ENCODE results near the gene RABGAP1.

RABGAP1 gene

GRCh38 chr9:123085916-123086315, 145.1 kb downstream of the RABGAP1 start:
- no peak for DNase-seq (ENCODE audit: low read depth)

DNA sequence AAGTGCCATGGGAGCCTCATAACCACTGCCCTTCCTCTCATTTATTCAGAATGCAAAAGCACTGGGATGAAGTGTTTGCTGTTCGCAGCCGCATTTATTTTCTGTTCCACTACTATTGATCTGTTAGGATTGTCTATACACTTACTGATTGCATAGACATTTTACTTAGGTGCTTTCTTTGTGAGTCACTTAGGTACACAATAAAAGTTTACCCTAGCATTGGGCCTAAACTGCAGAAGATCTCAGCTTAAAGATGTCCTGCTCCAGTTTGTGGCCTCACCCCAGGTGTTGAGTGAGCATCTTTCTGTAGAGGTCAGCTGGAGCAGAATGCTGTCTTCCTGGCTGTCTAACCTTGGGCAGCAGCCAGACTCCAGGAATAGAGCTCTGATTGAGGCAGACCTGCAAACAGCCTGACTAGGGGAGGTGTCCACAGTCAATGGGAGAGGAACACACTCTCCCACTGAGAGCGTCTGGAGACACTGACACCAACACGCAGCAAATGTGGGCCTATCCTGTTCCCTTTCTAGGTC, 146.6 kb downstream of the RABGAP1 start:
- no peak for DNase-seq (ENCODE audit: low read depth)

- no peak for DNase-seq (ENCODE audit: low read depth)
Observed at GRCh38 chr9:123089040-123089439, 148.2 kb downstream of the RABGAP1 start.

DNA sequence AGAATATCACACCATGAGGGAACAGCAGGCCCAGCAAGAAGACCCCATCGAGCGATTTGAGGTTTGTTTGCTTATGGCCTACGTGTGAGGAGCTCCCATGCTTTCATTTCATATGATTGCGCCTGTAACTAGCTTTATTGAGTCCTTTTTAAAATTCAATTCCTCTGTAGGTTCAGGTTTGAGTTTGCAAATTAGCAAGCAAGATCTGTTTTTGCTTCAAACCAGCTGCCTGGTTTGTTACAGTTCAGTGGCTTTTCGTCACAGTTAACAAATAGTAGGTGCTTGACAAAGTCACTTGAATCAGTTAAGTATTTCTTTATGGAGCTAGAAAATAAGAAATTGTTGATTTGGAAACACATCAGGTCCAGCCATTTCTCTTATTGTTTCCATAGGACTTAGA, 149.0 kb downstream of the RABGAP1 start:
- DNase-seq (ENCODE audit: low read depth), result no peak

DNA sequence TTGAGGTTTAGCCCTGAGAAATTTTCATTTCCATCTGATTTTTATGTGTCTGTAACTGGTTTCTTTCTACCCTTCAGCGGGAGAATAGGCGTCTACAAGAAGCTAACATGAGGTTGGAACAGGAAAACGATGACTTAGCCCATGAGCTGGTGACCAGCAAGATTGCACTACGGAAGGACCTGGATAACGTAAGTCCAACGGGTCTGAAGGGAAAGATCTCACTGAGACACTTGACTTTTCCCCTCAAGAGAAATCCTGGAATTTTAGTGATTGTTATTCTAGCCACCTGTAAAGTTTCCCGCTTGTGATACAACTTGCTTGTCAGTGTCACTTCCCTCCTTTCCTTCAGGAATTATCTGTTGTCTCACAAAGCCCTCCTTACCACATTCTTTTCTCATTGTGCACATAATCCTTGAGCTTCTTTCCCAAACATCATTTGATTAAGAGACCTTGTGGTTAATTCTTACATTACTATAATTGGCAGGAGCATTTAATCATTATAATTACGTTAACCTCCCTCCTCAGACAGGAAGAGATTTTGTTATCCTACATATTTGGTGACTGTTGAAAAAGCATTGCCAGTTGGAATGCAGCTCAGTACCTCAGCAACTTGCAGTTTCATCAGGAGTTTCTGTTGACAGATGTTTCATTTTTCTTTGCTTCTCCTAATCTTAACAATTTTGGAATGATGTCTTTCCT, 149.5 kb downstream of the RABGAP1 start:
- DNase-seq (ENCODE audit: low read depth), result no peak

GRCh38 chr9:123090956-123091355, 150.1 kb downstream of the RABGAP1 start:
- DNase-seq (ENCODE audit: low read depth), result no peak

DNA sequence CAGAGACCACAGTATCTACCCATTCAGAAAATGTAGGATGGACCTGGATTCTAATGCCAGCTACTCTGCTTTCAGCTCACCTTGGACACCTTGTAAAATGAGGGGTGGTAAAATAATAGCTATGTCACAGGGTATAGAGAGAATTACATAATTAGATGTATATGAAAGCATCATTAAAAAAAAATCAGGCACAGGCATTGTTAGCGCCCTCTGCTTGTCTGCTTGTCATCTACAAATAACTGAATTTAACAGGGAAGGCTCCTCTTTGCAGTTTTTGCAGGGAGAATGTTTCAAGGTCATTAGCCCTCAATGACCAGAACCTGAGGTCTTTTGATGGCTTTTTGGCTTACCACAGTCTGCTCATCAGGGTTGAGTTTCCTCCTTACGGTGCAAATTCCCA, 150.6 kb downstream of the RABGAP1 start:
- DNase-seq (ENCODE audit: low read depth), result no peak

DNA sequence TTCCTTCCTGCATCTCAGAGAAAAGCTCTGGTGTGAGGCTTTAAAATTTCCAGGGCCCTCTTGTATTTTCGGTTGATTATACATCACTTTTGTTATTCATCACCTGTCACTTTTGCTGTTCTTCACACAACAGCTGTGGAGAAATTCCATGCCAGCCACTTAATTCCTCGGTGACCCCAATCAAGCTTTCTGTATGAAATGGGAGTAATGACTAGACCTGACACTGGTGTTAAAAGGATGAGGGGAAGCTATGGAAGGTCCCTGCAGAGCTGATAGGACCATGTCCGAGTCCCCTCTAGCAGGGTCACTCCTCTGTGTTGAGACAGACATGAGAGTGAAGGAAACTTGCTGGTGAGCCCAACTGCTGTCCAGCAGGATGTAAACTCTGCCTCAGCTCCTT, 152.3 kb downstream of the RABGAP1 start:
- no peak for DNase-seq (ENCODE audit: low read depth)

DNA sequence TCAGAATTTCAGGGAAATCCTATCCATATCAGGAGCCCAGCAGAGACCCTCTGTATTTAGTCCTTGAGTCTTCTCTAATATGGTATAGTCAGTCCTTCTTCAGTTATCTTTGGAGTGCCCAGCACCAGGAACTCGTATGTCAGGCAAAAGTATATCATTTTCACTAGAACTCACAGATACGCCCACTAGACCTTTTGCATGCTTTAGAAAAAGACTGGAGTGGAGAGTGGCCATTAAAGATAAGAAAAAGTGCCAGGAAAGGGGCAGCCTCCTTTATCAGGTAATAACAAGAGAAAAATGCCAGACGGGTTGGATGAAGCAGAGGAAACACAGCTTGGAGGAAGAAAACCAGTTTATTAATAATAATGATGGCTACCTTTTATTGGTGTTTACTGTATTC, 156.2 kb downstream of the RABGAP1 start:
- no peak for DNase-seq (ENCODE audit: low read depth)

DNA sequence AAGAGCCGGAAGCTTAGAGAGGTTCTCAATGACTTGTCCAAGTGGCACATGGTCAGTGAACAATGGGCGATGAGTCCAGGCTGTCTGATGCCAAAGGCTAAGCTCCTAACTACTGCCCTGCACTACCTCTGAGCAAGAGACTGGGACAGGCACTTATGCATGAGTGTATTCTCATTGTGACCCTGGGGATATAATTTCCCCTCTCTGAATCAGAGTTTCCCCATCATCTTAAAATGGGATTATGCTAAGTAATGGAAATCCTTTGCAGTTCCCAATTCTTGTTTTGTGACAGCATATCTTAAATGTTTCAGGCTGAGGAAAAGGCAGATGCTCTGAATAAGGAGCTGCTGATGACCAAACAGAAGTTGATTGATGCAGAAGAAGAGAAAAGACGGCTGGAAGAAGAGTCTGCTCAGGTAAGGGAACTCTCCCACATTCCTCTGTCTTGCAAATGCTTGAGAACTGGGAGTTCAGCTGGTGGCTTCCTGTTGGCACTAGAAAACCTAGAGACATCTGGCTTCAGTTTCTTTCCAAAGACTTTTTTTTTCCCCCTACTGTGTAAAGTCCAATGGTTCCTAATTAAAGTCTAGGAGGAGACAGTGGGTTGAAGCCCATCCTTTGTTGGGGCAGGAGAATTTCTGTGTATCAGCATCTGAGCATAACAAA, 156.7 kb downstream of the RABGAP1 start:
- DNase-seq (ENCODE audit: low read depth), result no peak

DNA sequence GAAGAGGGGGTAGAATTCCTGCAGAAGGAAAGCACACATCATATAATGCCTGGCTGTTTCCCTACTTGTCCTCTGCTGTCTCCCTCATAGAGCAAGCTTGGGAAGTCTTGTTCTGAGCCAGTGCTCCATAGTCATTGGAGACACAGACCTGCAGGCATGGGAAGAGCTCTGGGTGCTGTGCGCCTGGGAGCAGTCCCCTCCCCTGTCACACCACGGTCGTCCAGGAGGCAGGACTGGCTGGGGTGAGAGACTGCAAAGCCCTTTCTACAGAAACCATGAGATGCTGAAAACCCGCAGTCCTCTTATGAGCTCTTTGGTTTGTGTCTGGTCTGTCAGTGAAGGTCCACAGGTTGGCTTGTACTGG, 157.3 kb downstream of the RABGAP1 start:
- no peak for DNase-seq (ENCODE audit: low read depth)

GRCh38 chr9:123099042-123099441, 158.2 kb downstream of the RABGAP1 start:
- DNase-seq (ENCODE audit: low read depth), result no peak

DNA sequence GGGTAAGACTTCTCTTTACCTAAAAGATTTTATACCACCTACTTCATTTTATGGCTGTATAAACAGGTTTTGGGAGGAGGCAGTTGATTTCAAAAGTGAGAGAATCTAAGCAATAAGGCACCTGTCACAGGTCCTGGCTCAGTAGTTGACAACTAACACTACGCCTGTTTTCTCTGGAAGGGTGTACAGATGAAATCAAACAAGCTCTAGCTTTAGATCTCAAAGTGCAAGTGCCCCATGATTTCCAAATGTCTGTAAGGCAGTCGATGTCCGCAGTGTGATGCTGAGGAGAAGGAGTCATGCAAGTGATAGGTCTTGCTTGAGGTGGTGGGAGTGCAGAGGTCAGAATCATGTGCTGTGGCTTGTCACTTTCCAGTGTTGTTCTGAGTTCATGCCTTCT, 158.7 kb downstream of the RABGAP1 start:
- no peak for DNase-seq (ENCODE audit: low read depth)

- no peak for DNase-seq (ENCODE audit: low read depth)
Observed at GRCh38 chr9:123102375-123103113, 161.7 kb downstream of the RABGAP1 start.

GRCh38 chr9:123104807-123105206, 164.0 kb downstream of the RABGAP1 start:
- DNase-seq (ENCODE audit: low read depth), result no peak

- DNase-seq (ENCODE audit: low read depth), result no peak
Observed at GRCh38 chr9:123105490-123105889, 164.7 kb downstream of the RABGAP1 start.

GRCh38 chr9:123107639-123108285, 166.9 kb downstream of the RABGAP1 start:
- no peak for DNase-seq (ENCODE audit: low read depth)

DNA sequence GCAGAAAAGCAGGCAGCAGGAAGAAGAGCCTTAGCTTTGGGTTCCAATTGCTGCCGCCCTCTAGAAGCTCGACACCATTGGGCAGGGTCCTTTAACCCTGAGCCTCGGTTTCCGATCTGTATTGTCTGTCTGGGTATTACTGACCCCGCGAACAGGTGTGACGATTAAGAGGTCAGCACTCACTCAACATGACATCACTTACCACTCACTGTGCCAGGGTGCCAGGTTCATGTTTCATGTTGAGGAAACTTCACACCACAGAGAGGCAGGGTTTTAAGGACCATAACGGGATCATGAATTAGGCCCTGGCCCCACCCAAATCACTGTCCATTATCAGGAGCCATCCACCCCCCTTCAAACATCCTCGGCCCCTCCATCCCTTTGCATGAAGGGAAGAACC, 168.2 kb downstream of the RABGAP1 start:
- DNase-seq (ENCODE audit: low read depth), result no peak

- no peak for DNase-seq (ENCODE audit: low read depth)
Observed at GRCh38 chr9:123109540-123110279, 168.9 kb downstream of the RABGAP1 start.

GRCh38 chr9:123111427-123112014, 170.7 kb downstream of the RABGAP1 start:
- no peak for DNase-seq (ENCODE audit: low read depth)

Measured in stimulated activated CD8-positive, alpha-beta memory T cell treated with anti-CD3 and anti-CD28 coated beads, Interleukin-12 subunit alpha, Interleukin-12 subunit beta, amount 100 ng/mL, for 1 hour (primary cell).